Choroid plexus epithelial cell (primary cell): Measurements from ENCODE around the gene ZNF569.

Experiments
- DNase-seq: peaks from one replicate; pipeline ENCODE4 v3.0.0-alpha.2; 2010; ENCODE audit warnings: low read depth
- H3K4me3 ChIP-seq: 2 replicates; pipeline ENCODE4 v1.5.1; 2011; ENCODE audit warnings: low read depth, mild to moderate bottlenecking, control low read depth, low read length, moderate library complexity
- CTCF ChIP-seq: conservative IDR thresholded peaks from 2 replicates; pipeline ENCODE4 v1.5.1; 2011; ENCODE audit warnings: low read depth, mild to moderate bottlenecking, control low read depth, inconsistent platforms, low read length, moderate library complexity

The ZNF569 gene

GRCh38 chr19:37466798-37467607 is at the start of gene ZNF569:
TSS of gene ZNF569 (minus strand) at chr19:37467444. CDS start at chr19:37444921, 22,523 bp downstream.
- peak; percentile 98 for DNase-seq
- peak within 1 kb of the TSS; percentile 98 for H3K4me3 ChIP-seq
- TF ChIP-seq CTCF, result peak; percentile 4

- DNase-seq, result no peak
- no peak overlapping the region for H3K4me3 ChIP-seq
- TF ChIP-seq CTCF, result no peak
Measured at GRCh38 chr19:37513397-37513796, 46.2 kb upstream of the ZNF569 start.

GRCh38 chr19:37511821-37512220 is 44.6 kb upstream of the ZNF569 start:
- no peak for DNase-seq
- no peak for TF ChIP-seq CTCF
- H3K4me3 ChIP-seq, result no peak overlapping the region

GRCh38 chr19:37511186-37511585 is 43.9 kb upstream of the ZNF569 start:
- no peak for TF ChIP-seq CTCF
- DNase-seq, result no peak
- H3K4me3 ChIP-seq, result no peak overlapping the region

- peak overlapping the region; percentile 85 for H3K4me3 ChIP-seq
- no peak for DNase-seq
- TF ChIP-seq CTCF, result no peak
Measured at GRCh38 chr19:37507167-37507464, 39.9 kb upstream of the ZNF569 start.

GRCh38 chr19:37506387-37507166 is 39.3 kb upstream of the ZNF569 start, which contains the start of gene ZNF793:
TSS of gene ZNF793 (plus strand) at chr19:37506939. CDS start at chr19:37523440, 16,501 bp downstream.
- no peak for TF ChIP-seq CTCF
- DNase-seq, result peak; percentile 88
- peak within 1 kb of the TSS; percentile 85 for H3K4me3 ChIP-seq
